Ectodermal cell (in vitro differentiated cells): ENCODE data around the gene WASHC2A.
"Not testable (repeated sequence)": the region's sequence is repeated elsewhere in the genome, so short reads cannot be mapped to it uniquely, and the experiment has no call there.

Source experiments
- H3K27ac ChIP-seq: 2 replicates; pipeline ENCODE4 v1.7.0; 2013; ENCODE audit warnings: mild to moderate bottlenecking, low read depth, low read length; ENCODE audit not compliant: insufficient read depth, poor library complexity, severe bottlenecking
- H3K27me3 ChIP-seq: 2 replicates; pipeline ENCODE4 v1.7.0; 2013; ENCODE audit warnings: mild to moderate bottlenecking, low read length; ENCODE audit not compliant: insufficient read depth, control insufficient read depth, poor library complexity, severe bottlenecking
- H3K36me3 ChIP-seq: one replicate; pipeline ENCODE4 v1.7.0; 2013; ENCODE audit warnings: low read length; ENCODE audit not compliant: control insufficient read depth, insufficient read depth
- H3K4me1 ChIP-seq: one replicate; pipeline ENCODE4 v1.7.0; 2013; ENCODE audit warnings: low read length; ENCODE audit not compliant: control insufficient read depth, insufficient read depth
- H3K4me3 ChIP-seq: 2 replicates; pipeline ENCODE4 v1.7.0; 2013; ENCODE audit warnings: low read depth, low read length, control low read depth; ENCODE audit not compliant: insufficient read depth
- H3K9me3 ChIP-seq: 2 replicates; pipeline ENCODE4 v1.7.0; 2013; ENCODE audit warnings: mild to moderate bottlenecking, low read length, moderate library complexity; ENCODE audit not compliant: control insufficient read depth
- WGBS, 2 experiments: methylation state at CpG; one replicate each; pipeline ENCODE4 v1.1.7; 2013; ENCODE audit warnings: missing lambda C conversion rate in 2 of 2; 5-methylcytosine and 5-hydroxymethylcytosine counted together

Gene WASHC2A

GRCh38 chr10:50102267-50102666 is 34.5 kb downstream of the WASHC2A start:
- not testable (repeated sequence) for H3K27me3 ChIP-seq, H3K9me3 ChIP-seq, H3K36me3 ChIP-seq, H3K4me1 ChIP-seq, H3K27ac ChIP-seq, H3K4me3 ChIP-seq
- 92 to 97% methylated on average over 1 of the region's 5 CpGs for WGBS, 2 experiments

GRCh38 chr10:50108999-50109698 is 41.4 kb downstream of the WASHC2A start:
- not testable (repeated sequence) for H3K36me3 ChIP-seq, H3K27me3 ChIP-seq, H3K4me1 ChIP-seq, H3K4me3 ChIP-seq, H3K9me3 ChIP-seq, H3K27ac ChIP-seq
- WGBS, 2 experiments = 95 to 98% methylated on average over 4 to 5 of the region's 7 CpGs

- not testable (repeated sequence) for H3K4me3 ChIP-seq, H3K9me3 ChIP-seq, H3K36me3 ChIP-seq, H3K4me1 ChIP-seq, H3K27ac ChIP-seq, H3K27me3 ChIP-seq
- 90 to 99% methylated on average over 3 to 5 of the region's 9 CpGs for WGBS, 2 experiments
These were observed 44.8 kb downstream of the WASHC2A start for GRCh38 chr10:50112419-50113112.

- not testable (repeated sequence) for H3K36me3 ChIP-seq, H3K27ac ChIP-seq, H3K4me3 ChIP-seq, H3K4me1 ChIP-seq, H3K27me3 ChIP-seq, H3K9me3 ChIP-seq
- 60% methylated on average over 1 of the region's 2 CpGs; no CpG with 5 or more reads in 1 of the 2 experiments for WGBS, 2 experiments
These were observed 59.0 kb downstream of the WASHC2A start for GRCh38 chr10:50126765-50127164.

- not testable (repeated sequence) for H3K4me1 ChIP-seq, H3K27me3 ChIP-seq, H3K36me3 ChIP-seq, H3K4me3 ChIP-seq, H3K9me3 ChIP-seq, H3K27ac ChIP-seq
- WGBS, 2 experiments = no CpG with 5 or more reads among the region's 5 CpGs
These were observed 60.1 kb downstream of the WASHC2A start for GRCh38 chr10:50127770-50128292.

GRCh38 chr10:50131245-50131965 is 63.7 kb downstream of the WASHC2A start:
- H3K27me3 ChIP-seq, H3K4me3 ChIP-seq, H3K27ac ChIP-seq, H3K36me3 ChIP-seq, H3K4me1 ChIP-seq, H3K9me3 ChIP-seq: not testable (repeated sequence)
- WGBS, 2 experiments = 94 to 97% methylated on average over 4 to 5 of the region's 8 CpGs

GRCh38 chr10:50132322-50132721 is 64.6 kb downstream of the WASHC2A start:
- H3K4me1 ChIP-seq = not testable (repeated sequence)
- 94 to 99% methylated on average over 2 to 4 of the region's 6 CpGs for WGBS, 2 experiments

GRCh38 chr10:50132841-50133240 is 65.1 kb downstream of the WASHC2A start:
- not testable (repeated sequence) for H3K27me3 ChIP-seq, H3K36me3 ChIP-seq, H3K4me3 ChIP-seq, H3K27ac ChIP-seq, H3K9me3 ChIP-seq, H3K4me1 ChIP-seq
- 100% methylated on average over 1 of the region's 3 CpGs; no CpG with 5 or more reads in 1 of the 2 experiments for WGBS, 2 experiments

More at GRCh38 chr10:50132322-50132721, 64.6 kb downstream of the WASHC2A start:
- not testable (repeated sequence) for H3K27ac ChIP-seq, H3K27me3 ChIP-seq, H3K36me3 ChIP-seq, H3K4me3 ChIP-seq, H3K9me3 ChIP-seq

- WGBS, 2 experiments = 81 to 94% methylated on average over 5 to 6 of the region's 10 CpGs
- not testable (repeated sequence) for H3K4me1 ChIP-seq, H3K4me3 ChIP-seq, H3K27ac ChIP-seq, H3K27me3 ChIP-seq, H3K9me3 ChIP-seq, H3K36me3 ChIP-seq
These were observed 75.9 kb downstream of the WASHC2A start for GRCh38 chr10:50143512-50144174.

GRCh38 chr10:50145575-50145974 is 77.8 kb downstream of the WASHC2A start:
- not testable (repeated sequence) for H3K4me1 ChIP-seq, H3K36me3 ChIP-seq, H3K9me3 ChIP-seq, H3K27ac ChIP-seq, H3K27me3 ChIP-seq, H3K4me3 ChIP-seq
- no CpG with 5 or more reads among the region's 1 CpG for WGBS, 2 experiments
